Inferior parietal cortex (tissue), 1 donor: ENCODE measurements around the gene TPSB2.
"Not testable (repeated sequence)": the region's sequence is repeated elsewhere in the genome, so short reads cannot be mapped to it uniquely, and the experiment has no call there.

Experiments used
- DNase-seq: peaks from one replicate; pipeline ENCODE4 v3.0.0-alpha.2; 2016; ENCODE audit errors: extremely low spot score

Gene TPSB2

GRCh38 chr16:1200014-1200627, 29.9 kb downstream of the TPSB2 start:
- no peak for DNase-seq

- no peak for DNase-seq
Measured at GRCh38 chr16:1199347-1200013, 30.5 kb downstream of the TPSB2 start.

GRCh38 chr16:1198671-1199346, 31.2 kb downstream of the TPSB2 start:
- DNase-seq: not testable (repeated sequence)

- DNase-seq: no peak
Measured at GRCh38 chr16:1198194-1198593, 31.8 kb downstream of the TPSB2 start.

GRCh38 chr16:1197237-1197866, 32.6 kb downstream of the TPSB2 start:
- no peak for DNase-seq

- DNase-seq: no peak
Measured at GRCh38 chr16:1196494-1196893, 33.5 kb downstream of the TPSB2 start.

GRCh38 chr16:1195393-1195666, 34.7 kb downstream of the TPSB2 start:
- no peak for DNase-seq

GRCh38 chr16:1194665-1195392, 35.2 kb downstream of the TPSB2 start:
- no peak for DNase-seq

- DNase-seq: no peak
Measured at GRCh38 chr16:1193825-1194581, 36.0 kb downstream of the TPSB2 start.

GRCh38 chr16:1193143-1193824, 36.7 kb downstream of the TPSB2 start:
- no peak for DNase-seq

GRCh38 chr16:1192384-1193073, 37.5 kb downstream of the TPSB2 start:
- no peak for DNase-seq

GRCh38 chr16:1190789-1191188, 39.2 kb downstream of the TPSB2 start:
- not testable (repeated sequence) for DNase-seq

- no peak for DNase-seq
Measured at GRCh38 chr16:1189455-1189854, 40.5 kb downstream of the TPSB2 start.

GRCh38 chr16:1188432-1189189, 41.4 kb downstream of the TPSB2 start:
- no peak for DNase-seq

GRCh38 chr16:1185460-1186207, 44.4 kb downstream of the TPSB2 start:
- not testable (repeated sequence) for DNase-seq

- no peak for DNase-seq
Measured at GRCh38 chr16:1184980-1185379, 45.0 kb downstream of the TPSB2 start.

- no peak for DNase-seq
Measured at GRCh38 chr16:1184156-1184868, 45.7 kb downstream of the TPSB2 start.
